HepG2 (cell line): ENCODE data around the gene MAPK14. TPM values are rescaled to one million over a fixed set of nuclear protein-coding genes. Genes with fewer than 3 reads are reported as not detected.

Source experiments
- CBX1 ChIP-seq: IDR thresholded peaks from one replicate; pipeline ENCODE4 v1.6.1; 2016; ENCODE audit warnings: antibody characterized with exemption, low read depth
- CC2D1A ChIP-seq: sonication (generic); formaldehyde crosslinking; IDR thresholded peaks from 2 replicates; pipeline ENCODE4 v1.8.1; 2023; ENCODE audit warnings: mild to moderate bottlenecking, missing genetic modification reagents
- CREM ChIP-seq, 2 experiments: sonication (generic) in 1 of 2; formaldehyde crosslinking in 1 of 2; IDR thresholded peaks; 2 replicates each; pipeline versions ENCODE4 v1.4.0 to v1.6.1; 2016 to 2020; ENCODE audit warnings: antibody characterized with exemption in 1 of 2, mild to moderate bottlenecking in 1 of 2, missing genetic modification reagents in 1 of 2
- DR1 ChIP-seq: sonication (generic); formaldehyde crosslinking; IDR thresholded peaks from 2 replicates; pipeline ENCODE4 v1.8.0; 2021; ENCODE audit warnings: mild to moderate bottlenecking, missing genetic modification reagents, inconsistent platforms
- FOXA3 ChIP-seq: IDR thresholded peaks from 2 replicates; pipeline ENCODE4 v1.6.1; 2016; ENCODE audit warnings: missing genetic modification reagents, missing compliant biosample characterization
- GATAD2A ChIP-seq: IDR thresholded peaks from 2 replicates; pipeline ENCODE4 v1.6.1; 2016
- KDM4B ChIP-seq: sonication (generic); formaldehyde crosslinking; IDR thresholded peaks from 2 replicates; pipeline ENCODE4 v1.4.0; 2020; ENCODE audit warnings: missing genetic modification reagents
- KLF13 ChIP-seq: sonication (generic); formaldehyde crosslinking; IDR thresholded peaks from 2 replicates; pipeline ENCODE4 v1.4.0; 2020; ENCODE audit warnings: mild to moderate bottlenecking, missing genetic modification reagents
- NCOA5 ChIP-seq: sonication (generic); formaldehyde crosslinking; IDR thresholded peaks from 2 replicates; pipeline ENCODE4 v1.4.0; 2020; ENCODE audit warnings: missing genetic modification reagents
- ZNF207 ChIP-seq: fragments of 450-650 bp; IDR thresholded peaks from 2 replicates; pipeline ENCODE4 v1.6.1; 2016; ENCODE audit warnings: antibody characterized with exemption, borderline replicate concordance
- ZNF598 ChIP-seq: sonication (generic); formaldehyde crosslinking; IDR thresholded peaks from 2 replicates; pipeline ENCODE4 v1.5.1; 2020; ENCODE audit warnings: mild to moderate bottlenecking, missing genetic modification reagents, borderline replicate concordance
- polyA plus RNA-seq, 8 experiments: library from polyadenylated mRNA; depleted of rRNA in 3 of 8; stranded (reverse) in 7 of 8; unstranded in 1 of 8; fragments of >200 nt; fragmentation: Illumina TruSeq in 4 of 8; extraction: Trizol in 4 of 8; gene quantifications; 2 replicates each; pipeline versions ENCODE4 v1.2.1 to v1.2.3, GENCODE V29; 2011 to 2016; ENCODE audit warnings: low read depth in 4 of 8, missing spikeins in 1 of 8, mixed read lengths in 1 of 8; ENCODE audit not compliant: insufficient read depth in 1 of 8
- total RNA-seq, 5 experiments: library from RNA; depleted of rRNA; stranded (reverse); fragments of >200 nt; fragmentation: Illumina TruSeq; extraction: Trizol; gene quantifications; 2 replicates each; pipeline ENCODE4 v1.2.3, GENCODE V29; 2016; ENCODE audit warnings: low read depth in 1 of 5
- TF ChIP-seq, protein P1 (sequence below): IDR thresholded peaks from 2 replicates; pipeline ENCODE4 v1.4.0; 2020; ENCODE audit warnings: mild to moderate bottlenecking, missing genetic modification reagents

Gene MAPK14
- total and polyA plus RNA-seq, 2 of the 13 experiments (the other 11 are each of a cell fraction or from before 2014, with no cell fraction given), result 66.3 to 67.3 TPM

DNA sequence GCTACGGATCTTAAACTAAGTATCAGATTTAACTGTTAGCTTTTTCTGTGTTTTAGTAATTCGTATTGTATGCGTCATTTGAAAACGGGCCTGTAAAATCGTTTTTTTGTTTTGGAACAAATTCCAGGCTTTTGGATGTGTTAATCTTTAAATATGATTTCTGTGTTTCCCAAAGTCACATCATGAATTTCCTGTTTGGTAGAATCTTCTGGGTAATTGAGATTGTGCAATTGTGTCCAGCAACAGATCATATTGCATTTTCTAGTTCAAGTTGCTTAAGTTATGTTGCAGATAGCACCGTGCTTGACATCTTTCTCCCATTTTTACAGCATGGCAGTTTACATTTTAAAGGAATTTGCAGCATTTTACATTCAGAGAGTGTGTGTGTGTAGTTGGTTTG, 1.9 kb downstream of the MAPK14 start (continued):
- TF ChIP-seq, protein P1, sequence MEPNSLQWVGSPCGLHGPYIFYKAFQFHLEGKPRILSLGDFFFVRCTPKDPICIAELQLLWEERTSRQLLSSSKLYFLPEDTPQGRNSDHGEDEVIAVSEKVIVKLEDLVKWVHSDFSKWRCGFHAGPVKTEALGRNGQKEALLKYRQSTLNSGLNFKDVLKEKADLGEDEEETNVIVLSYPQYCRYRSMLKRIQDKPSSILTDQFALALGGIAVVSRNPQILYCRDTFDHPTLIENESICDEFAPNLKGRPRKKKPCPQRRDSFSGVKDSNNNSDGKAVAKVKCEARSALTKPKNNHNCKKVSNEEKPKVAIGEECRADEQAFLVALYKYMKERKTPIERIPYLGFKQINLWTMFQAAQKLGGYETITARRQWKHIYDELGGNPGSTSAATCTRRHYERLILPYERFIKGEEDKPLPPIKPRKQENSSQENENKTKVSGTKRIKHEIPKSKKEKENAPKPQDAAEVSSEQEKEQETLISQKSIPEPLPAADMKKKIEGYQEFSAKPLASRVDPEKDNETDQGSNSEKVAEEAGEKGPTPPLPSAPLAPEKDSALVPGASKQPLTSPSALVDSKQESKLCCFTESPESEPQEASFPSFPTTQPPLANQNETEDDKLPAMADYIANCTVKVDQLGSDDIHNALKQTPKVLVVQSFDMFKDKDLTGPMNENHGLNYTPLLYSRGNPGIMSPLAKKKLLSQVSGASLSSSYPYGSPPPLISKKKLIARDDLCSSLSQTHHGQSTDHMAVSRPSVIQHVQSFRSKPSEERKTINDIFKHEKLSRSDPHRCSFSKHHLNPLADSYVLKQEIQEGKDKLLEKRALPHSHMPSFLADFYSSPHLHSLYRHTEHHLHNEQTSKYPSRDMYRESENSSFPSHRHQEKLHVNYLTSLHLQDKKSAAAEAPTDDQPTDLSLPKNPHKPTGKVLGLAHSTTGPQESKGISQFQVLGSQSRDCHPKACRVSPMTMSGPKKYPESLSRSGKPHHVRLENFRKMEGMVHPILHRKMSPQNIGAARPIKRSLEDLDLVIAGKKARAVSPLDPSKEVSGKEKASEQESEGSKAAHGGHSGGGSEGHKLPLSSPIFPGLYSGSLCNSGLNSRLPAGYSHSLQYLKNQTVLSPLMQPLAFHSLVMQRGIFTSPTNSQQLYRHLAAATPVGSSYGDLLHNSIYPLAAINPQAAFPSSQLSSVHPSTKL (CRISPR knock-in tag), result peak; percentile 53; the same call in 1 of the 2 replicates
- TF ChIP-seq DR1 (CRISPR knock-in tag) (no peak), CC2D1A (CRISPR knock-in tag) (no peak), FOXA3 (CRISPR knock-in tag) (peak; percentile 30; the same call in 1 of the 2 replicates), ZNF207 (no peak), CREM (IDR thresholded peaks at IDR 0.05) (peak; percentile 22; the same call in 1 of the 2 replicates), CREM (CRISPR knock-in tag; IDR thresholded peaks at IDR 0.05) (no peak), ZNF598 (CRISPR knock-in tag) (no peak), KDM4B (CRISPR knock-in tag) (no peak), KLF13 (CRISPR knock-in tag) (no peak), CBX1 (no peak), GATAD2A (CRISPR knock-in tag) (peak; percentile 47; the same call in 1 of the 2 replicates), NCOA5 (CRISPR knock-in tag) (0 out of 2 replicates have a peak, but pooled peaks have one; percentile 31)
